ENCODE data around the gene SHANK2.
A peak's percentile ranks its signal among the peaks of the same experiment; 100 is the strongest.
"Not testable (repeated sequence)": the region's sequence is repeated elsewhere in the genome, so short reads cannot be mapped to it uniquely, and the experiment has no call there.

The SHANK2 gene

GRCh38 chr11:71238941-71239340, 13.4 kb downstream of the SHANK2 start:
- H3K4me3 ChIP-seq, result no peak overlapping the region
- H3K27ac ChIP-seq, result no peak overlapping the region
- no peak for DNase-seq (ENCODE audit: low spot score)
- no peak for TF ChIP-seq CTCF (IDR thresholded peaks at IDR 0.05)

GRCh38 chr11:71238285-71238875, 14.0 kb downstream of the SHANK2 start:
- Histone ChIP-seq H3K27ac (no peak overlapping the region), H3K4me3 (no peak overlapping the region)
- peak; percentile 62 for DNase-seq (ENCODE audit: low spot score)
- no peak for TF ChIP-seq CTCF (IDR thresholded peaks at IDR 0.05)

GRCh38 chr11:71237853-71238252, 14.5 kb downstream of the SHANK2 start:
- Histone ChIP-seq H3K4me3 (no peak overlapping the region), H3K27ac (no peak overlapping the region)
- peak; percentile 49 for DNase-seq (ENCODE audit: low spot score)
- TF ChIP-seq CTCF (IDR thresholded peaks at IDR 0.05), result no peak

- H3K27ac ChIP-seq, result no peak overlapping the region
- DNase-seq (ENCODE audit: low spot score), result peak; percentile 49
Observed at GRCh38 chr11:71236836-71237475, 15.4 kb downstream of the SHANK2 start.

GRCh38 chr11:71235719-71236118, 16.7 kb downstream of the SHANK2 start:
- Histone ChIP-seq H3K27ac (no peak overlapping the region), H3K4me3 (no peak overlapping the region)
- peak; percentile 31 for DNase-seq (ENCODE audit: low spot score)
- no peak for TF ChIP-seq CTCF (IDR thresholded peaks at IDR 0.05)

More at GRCh38 chr11:71236836-71237475, 15.4 kb downstream of the SHANK2 start:
- no peak for TF ChIP-seq CTCF (IDR thresholded peaks at IDR 0.05)
- H3K4me3 ChIP-seq, result no peak overlapping the region

GRCh38 chr11:71233896-71234852, 18.2 kb downstream of the SHANK2 start:
- not testable (repeated sequence) for H3K4me3 ChIP-seq, H3K27ac ChIP-seq
- peak; percentile 60 for DNase-seq (ENCODE audit: low spot score)

- H3K27ac ChIP-seq, result no peak overlapping the region
- no peak for DNase-seq (ENCODE audit: low spot score)
- H3K4me3 ChIP-seq, result no peak overlapping the region
- TF ChIP-seq CTCF (IDR thresholded peaks at IDR 0.05), result no peak
Observed at GRCh38 chr11:71232364-71232763, 20.0 kb downstream of the SHANK2 start.
